Large intestine (tissue), 3 donors: ENCODE data around the gene FSTL4. TPM values are rescaled to one million over a fixed set of nuclear protein-coding genes. Genes with fewer than 3 reads are reported as not detected.

ENCODE experiments used
- DNase-seq, 2 donors: peaks; one replicate each; pipeline versions ENCODE4 v3.0.0 to v3.0.0-alpha.2; 2013
- H3K27ac ChIP-seq: one replicate; pipeline ENCODE4 v1.5.1; 2013; ENCODE audit warnings: low read length
- H3K27me3 ChIP-seq: 2 replicates; pipeline ENCODE4 v1.6.1; 2013; ENCODE audit warnings: low read length; ENCODE audit not compliant: control insufficient read depth, insufficient read depth
- H3K36me3 ChIP-seq: 2 replicates; pipeline ENCODE4 v1.6.1; 2013; ENCODE audit warnings: low read length; ENCODE audit not compliant: control insufficient read depth, insufficient read depth
- H3K4me1 ChIP-seq: one replicate; pipeline ENCODE4 v1.6.1; 2013; ENCODE audit warnings: low read length; ENCODE audit not compliant: control insufficient read depth, insufficient read depth
- H3K4me3 ChIP-seq: one replicate; pipeline ENCODE4 v1.5.1; 2013; ENCODE audit warnings: low read length
- H3K9me3 ChIP-seq: one replicate; pipeline ENCODE4 v1.6.1; 2013; ENCODE audit warnings: mild to moderate bottlenecking, low read depth, low read length, moderate library complexity; ENCODE audit not compliant: control insufficient read depth
- WGBS: methylation state at CpG from one replicate; pipeline ENCODE4 v1.1.5; 2013; ENCODE audit warnings: low lambda C conversion rate; ENCODE audit not compliant: insufficient coverage; 5-methylcytosine and 5-hydroxymethylcytosine counted together
- polyA plus RNA-seq: library from polyadenylated mRNA; unstranded; fragments of 120-200 nt; gene quantifications from one replicate; pipeline ENCODE4 v1.2.1, GENCODE V29; 2013

Gene FSTL4
- polyA plus RNA-seq, 1 donor = 1.4 TPM

- H3K27me3 ChIP-seq = peaks cover 2% of the 10 kb centered on the region
- H3K9me3 ChIP-seq = no peaks in the 10 kb centered on the region
- H3K27ac ChIP-seq = no peak overlapping the region
- no peak for DNase-seq
- WGBS = 60% methylated on average over 1 of the region's 2 CpGs
- no peaks in the 10 kb centered on the region for H3K4me1 ChIP-seq
- H3K36me3 ChIP-seq = no peaks in the 10 kb centered on the region
- no peak overlapping the region for H3K4me3 ChIP-seq
Observed at GRCh38 chr5:133520991-133521706, 91.2 kb downstream of the FSTL4 start.

GRCh38 chr5:133520062-133520461, 92.3 kb downstream of the FSTL4 start:
- DNase-seq = no peak
- Histone ChIP-seq H3K4me1 (no peaks in the 10 kb centered on the region), H3K27me3 (peaks cover 2% of the 10 kb centered on the region), H3K9me3 (no peaks in the 10 kb centered on the region), H3K4me3 (no peak overlapping the region), H3K36me3 (no peaks in the 10 kb centered on the region), H3K27ac (no peak overlapping the region)
- no CpG with 5 or more reads among the region's 4 CpGs for WGBS

GRCh38 chr5:133519191-133519590, 93.2 kb downstream of the FSTL4 start:
- Histone ChIP-seq H3K36me3 (no peaks in the 10 kb centered on the region), H3K4me1 (no peaks in the 10 kb centered on the region), H3K4me3 (no peak overlapping the region), H3K9me3 (no peaks in the 10 kb centered on the region), H3K27me3 (peaks cover 2% of the 10 kb centered on the region), H3K27ac (no peak overlapping the region)
- no peak for DNase-seq
- WGBS = no CpG with 5 or more reads among the region's 8 CpGs

GRCh38 chr5:133514456-133514855, 97.9 kb downstream of the FSTL4 start:
- Histone ChIP-seq H3K36me3 (no peaks in the 10 kb centered on the region), H3K27me3 (peaks cover 4% of the 10 kb centered on the region), H3K4me3 (no peak overlapping the region), H3K27ac (no peak overlapping the region), H3K4me1 (no peaks in the 10 kb centered on the region), H3K9me3 (no peaks in the 10 kb centered on the region)
- no peak for DNase-seq
- 88% methylated on average over 1 of the region's 1 CpG for WGBS

- Histone ChIP-seq H3K4me3 (no peak overlapping the region), H3K27ac (no peak overlapping the region), H3K9me3 (no peaks in the 10 kb centered on the region), H3K4me1 (no peaks in the 10 kb centered on the region), H3K27me3 (peaks cover 4% of the 10 kb centered on the region), H3K36me3 (no peaks in the 10 kb centered on the region)
- no peak for DNase-seq
- WGBS = no CpG with 5 or more reads among the region's 6 CpGs
Observed at GRCh38 chr5:133512896-133513295, 99.4 kb downstream of the FSTL4 start.

GRCh38 chr5:133511653-133512235, 100.6 kb downstream of the FSTL4 start:
- Histone ChIP-seq H3K27ac (no peak overlapping the region), H3K4me3 (no peak overlapping the region), H3K27me3 (peaks cover 4% of the 10 kb centered on the region), H3K4me1 (no peaks in the 10 kb centered on the region), H3K9me3 (no peaks in the 10 kb centered on the region), H3K36me3 (no peaks in the 10 kb centered on the region)
- DNase-seq = no peak
- 100% methylated on average over 1 of the region's 7 CpGs for WGBS

- no peak for DNase-seq
- H3K4me3 ChIP-seq = no peak overlapping the region
- no peak overlapping the region for H3K27ac ChIP-seq
- H3K4me1 ChIP-seq = no peaks in the 10 kb centered on the region
- peaks cover 4% of the 10 kb centered on the region for H3K27me3 ChIP-seq
- no CpG with 5 or more reads among the region's 11 CpGs for WGBS
- no peaks in the 10 kb centered on the region for H3K36me3 ChIP-seq
- no peaks in the 10 kb centered on the region for H3K9me3 ChIP-seq
Observed at GRCh38 chr5:133510634-133511262, 101.6 kb downstream of the FSTL4 start.

GRCh38 chr5:133509742-133510079, 102.6 kb downstream of the FSTL4 start:
- H3K4me1 ChIP-seq = no peaks in the 10 kb centered on the region
- WGBS = no CpG with 5 or more reads among the region's 4 CpGs
- DNase-seq = no peak
- no peaks in the 10 kb centered on the region for H3K9me3 ChIP-seq
- peaks cover 4% of the 10 kb centered on the region for H3K27me3 ChIP-seq
- H3K36me3 ChIP-seq = no peaks in the 10 kb centered on the region
- no peak overlapping the region for H3K27ac ChIP-seq
- no peak overlapping the region for H3K4me3 ChIP-seq

- Histone ChIP-seq H3K27me3 (peaks cover 4% of the 10 kb centered on the region), H3K36me3 (no peaks in the 10 kb centered on the region), H3K9me3 (no peaks in the 10 kb centered on the region), H3K4me3 (no peak overlapping the region), H3K27ac (no peak overlapping the region), H3K4me1 (no peaks in the 10 kb centered on the region)
- 86% methylated on average over 2 of the region's 3 CpGs for WGBS
- no peak for DNase-seq
Observed at GRCh38 chr5:133508845-133509741, 103.2 kb downstream of the FSTL4 start.

- no peak for DNase-seq
- 80% methylated on average over 2 of the region's 5 CpGs for WGBS
- peaks cover 4% of the 10 kb centered on the region for H3K27me3 ChIP-seq
- H3K4me3 ChIP-seq = no peak overlapping the region
- no peak overlapping the region for H3K27ac ChIP-seq
- H3K4me1 ChIP-seq = no peaks in the 10 kb centered on the region
- H3K36me3 ChIP-seq = no peaks in the 10 kb centered on the region
- no peaks in the 10 kb centered on the region for H3K9me3 ChIP-seq
Observed at GRCh38 chr5:133508331-133508730, 104.0 kb downstream of the FSTL4 start.
